ENCODE measurements around the gene SOBP. TPM values are rescaled to one million over a fixed set of nuclear protein-coding genes. Genes with fewer than 3 reads are reported as not detected.

SOBP gene
- total RNA-seq, 1 donor from 2014 or later, result 24.0 TPM

- no peak for TF ChIP-seq CTCF (conservative IDR thresholded peaks at IDR 0.05)
- H3K27ac Mint-ChIP-seq (ENCODE audit: unreplicated experiment), result peak overlapping the region; percentile 10
- H3K9me3 Mint-ChIP-seq, result no peaks in the 10 kb centered on the region
- DNase-seq (ENCODE audit: low read depth, low spot score), result no peak
- peak overlapping the region; percentile 54 for H3K4me3 Mint-ChIP-seq
- H3K27me3 Mint-ChIP-seq (ENCODE audit: low read depth), result no peaks in the 10 kb centered on the region
- peaks cover 80% of the 10 kb centered on the region for H3K4me1 Mint-ChIP-seq
- H3K36me3 Mint-ChIP-seq (ENCODE audit: low read depth), result peaks cover 2% of the 10 kb centered on the region
Observed at GRCh38 chr6:107603006-107603370, 113.1 kb downstream of the SOBP start.

DNA sequence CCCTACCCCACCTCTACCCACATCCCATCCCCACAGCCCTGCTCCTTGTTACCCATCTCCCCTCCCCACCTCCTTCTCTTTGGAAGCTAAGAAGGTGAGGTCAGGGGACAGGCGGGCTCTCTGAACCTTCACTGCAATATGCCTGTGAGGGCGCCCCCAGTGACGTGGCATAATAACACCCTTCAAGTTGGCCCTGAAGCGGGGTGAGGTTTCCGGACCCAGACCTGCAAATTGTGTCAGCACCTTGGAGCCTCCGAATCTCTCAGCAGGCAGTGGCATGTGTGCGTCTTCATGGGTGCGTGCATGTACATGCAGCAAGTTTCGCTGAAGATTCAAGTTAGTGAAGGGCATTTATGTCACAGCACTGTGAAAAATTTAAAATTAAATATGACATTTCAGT lies 114.6 kb downstream of the SOBP start:
- TF ChIP-seq CTCF (conservative IDR thresholded peaks at IDR 0.05), result no peak
- no peaks in the 10 kb centered on the region for H3K9me3 Mint-ChIP-seq
- H3K27ac Mint-ChIP-seq (ENCODE audit: unreplicated experiment), result no peak overlapping the region
- no peak overlapping the region for H3K4me3 Mint-ChIP-seq
- H3K4me1 Mint-ChIP-seq, result peaks cover 85% of the 10 kb centered on the region
- no peak for DNase-seq (ENCODE audit: low read depth, low spot score)
- peaks cover 2% of the 10 kb centered on the region for H3K36me3 Mint-ChIP-seq (ENCODE audit: low read depth)
- no peaks in the 10 kb centered on the region for H3K27me3 Mint-ChIP-seq (ENCODE audit: low read depth)

DNA sequence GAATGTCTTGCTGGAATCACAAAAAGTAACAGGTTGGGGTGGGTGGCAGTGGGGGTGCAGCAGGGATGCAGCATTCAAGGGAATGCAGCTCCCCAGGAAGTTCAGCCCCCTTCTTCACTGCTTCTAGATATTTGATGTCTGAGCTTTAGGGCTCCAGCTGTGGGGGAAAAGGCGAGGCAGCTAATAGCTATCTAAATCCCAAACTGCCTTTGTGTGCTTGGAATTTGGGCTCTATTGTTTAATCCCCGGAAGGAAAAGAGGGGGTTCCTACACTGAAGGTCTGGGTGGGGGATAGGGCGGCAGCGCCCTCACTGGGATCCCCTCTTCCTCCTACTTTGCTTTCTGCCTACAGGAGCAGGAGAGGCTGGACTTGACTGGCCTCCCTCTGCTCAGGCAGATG lies 116.5 kb downstream of the SOBP start:
- no peak overlapping the region for H3K27ac Mint-ChIP-seq (ENCODE audit: unreplicated experiment)
- H3K27me3 Mint-ChIP-seq (ENCODE audit: low read depth), result no peaks in the 10 kb centered on the region
- no peak for DNase-seq (ENCODE audit: low read depth, low spot score)
- H3K9me3 Mint-ChIP-seq, result no peaks in the 10 kb centered on the region
- H3K4me3 Mint-ChIP-seq, result no peak overlapping the region
- peaks cover 85% of the 10 kb centered on the region for H3K4me1 Mint-ChIP-seq
- no peak for TF ChIP-seq CTCF (conservative IDR thresholded peaks at IDR 0.05)
- H3K36me3 Mint-ChIP-seq (ENCODE audit: low read depth), result peaks cover 2% of the 10 kb centered on the region

DNA sequence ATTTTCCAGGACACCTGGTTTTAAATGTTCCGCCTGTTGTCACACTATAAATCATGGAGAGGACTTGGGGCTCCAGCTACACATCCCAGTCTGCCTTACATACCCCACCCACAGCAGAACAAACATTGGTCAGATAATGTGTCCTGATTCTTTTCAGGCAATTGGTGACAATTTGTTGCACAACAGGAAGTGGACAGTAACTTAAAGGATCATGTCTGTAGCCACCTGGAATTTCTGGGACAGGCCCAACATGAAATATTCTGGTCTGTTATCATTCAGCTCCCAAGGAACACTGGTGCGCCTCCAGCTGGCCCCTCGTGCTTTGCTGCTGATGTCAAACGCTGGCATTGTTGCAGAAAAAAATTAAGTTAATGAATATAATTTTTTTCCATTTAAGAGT lies 117.2 kb downstream of the SOBP start:
- no peaks in the 10 kb centered on the region for H3K27me3 Mint-ChIP-seq (ENCODE audit: low read depth)
- H3K4me3 Mint-ChIP-seq, result no peak overlapping the region
- TF ChIP-seq CTCF (conservative IDR thresholded peaks at IDR 0.05), result no peak
- no peak overlapping the region for H3K27ac Mint-ChIP-seq (ENCODE audit: unreplicated experiment)
- H3K36me3 Mint-ChIP-seq (ENCODE audit: low read depth), result peaks cover 2% of the 10 kb centered on the region
- no peak for DNase-seq (ENCODE audit: low read depth, low spot score)
- H3K9me3 Mint-ChIP-seq, result no peaks in the 10 kb centered on the region
- H3K4me1 Mint-ChIP-seq, result peaks cover 85% of the 10 kb centered on the region

DNA sequence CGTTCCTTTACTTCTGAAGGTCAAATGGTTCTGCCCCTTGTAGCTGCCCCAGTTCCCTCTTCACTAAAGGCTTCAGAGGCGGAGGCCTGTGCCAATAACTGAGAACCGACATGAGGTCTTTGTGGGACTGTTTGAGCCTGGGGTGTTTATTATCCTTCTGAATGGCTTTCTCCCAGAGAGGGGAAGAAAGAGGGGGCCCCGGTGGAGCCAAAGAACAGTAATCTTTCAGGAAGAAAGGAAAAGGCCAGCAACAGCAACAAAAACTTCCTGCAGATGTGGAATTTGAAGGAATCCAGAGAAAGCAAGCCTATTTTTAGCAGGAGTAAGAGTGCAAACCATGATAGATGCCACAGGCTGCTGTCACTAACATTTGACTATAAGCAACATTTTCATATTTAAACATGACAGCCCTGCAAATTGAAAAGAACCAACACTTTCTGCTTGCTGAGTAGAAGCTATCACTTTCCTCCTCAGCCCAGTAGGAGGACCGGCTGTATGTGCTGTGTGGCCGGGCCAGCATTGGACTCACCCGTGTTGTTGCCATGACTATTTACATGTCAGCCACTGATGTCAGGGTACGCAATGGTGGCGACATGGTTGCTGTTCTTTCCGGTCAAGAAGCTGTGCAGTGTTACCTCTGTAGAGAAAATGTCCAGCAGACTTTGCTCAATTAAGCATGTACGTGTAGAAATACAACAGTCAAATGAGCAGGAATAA lies 121.3 kb downstream of the SOBP start:
- DNase-seq (ENCODE audit: low read depth, low spot score), result no peak
- Mint-ChIP-seq H3K36me3 (ENCODE audit: low read depth) (peaks cover 2% of the 10 kb centered on the region), H3K4me1 (peaks cover 84% of the 10 kb centered on the region), H3K27ac (ENCODE audit: unreplicated experiment) (peak overlapping the region; percentile 61), H3K27me3 (ENCODE audit: low read depth) (no peaks in the 10 kb centered on the region), H3K9me3 (no peaks in the 10 kb centered on the region), H3K4me3 (peak overlapping the region; percentile 74)
- no peak for TF ChIP-seq CTCF (conservative IDR thresholded peaks at IDR 0.05)
